Esophagus muscularis mucosa (tissue), 4 donors: ENCODE measurements around the gene LRRC63. TPM values are rescaled to one million over a fixed set of nuclear protein-coding genes. Genes with fewer than 3 reads are reported as not detected.

Source experiments
- DNase-seq: peaks from one replicate; pipeline ENCODE4 v3.0.0-alpha.2; 2017; ENCODE audit errors: extremely low spot score
- H3K27ac ChIP-seq, 4 donors: fragments of 200-600 bp; sonication (generic); replicated peaks in 1 of 4; 1 replicate in 3 of 4; 2 replicates in 1 of 4; pipeline ENCODE4 v1.5.1; 2016 to 2019; ENCODE audit warnings: mild to moderate bottlenecking in 1 of 4
- H3K27me3 ChIP-seq, 4 donors: fragments of 200-600 bp; sonication (generic); one replicate each; pipeline versions ENCODE4 v1.5.1 to v1.6.0; 2016 to 2019
- H3K36me3 ChIP-seq, 4 donors: fragments of 200-600 bp; sonication (generic); one replicate each; pipeline ENCODE4 v1.5.1; 2016 to 2019
- H3K4me1 ChIP-seq, 4 donors: fragments of 200-600 bp; sonication (generic); one replicate each; pipeline ENCODE4 v1.5.1; 2016 to 2019
- H3K4me3 ChIP-seq, 4 donors: fragments of 200-600 bp; sonication (generic); 1 replicate in 2 of 4; 2 replicates in 2 of 4; pipeline ENCODE4 v1.5.1; 2016 to 2019; ENCODE audit warnings: mild to moderate bottlenecking in 4 of 4, moderate library complexity in 1 of 4
- H3K9me3 ChIP-seq, 4 donors: fragments of 200-600 bp; sonication (generic); 1 replicate in 3 of 4; 2 replicates in 1 of 4; pipeline ENCODE4 v1.5.1; 2016 to 2019
- EP300 ChIP-seq: sonication (generic); formaldehyde crosslinking; IDR thresholded peaks from one replicate; pipeline ENCODE4 v1.6.1; 2017; ENCODE audit warnings: antibody characterized with exemption
- POLR2A ChIP-seq: fragments of 450-650 bp; IDR thresholded peaks from one replicate; pipeline ENCODE4 v1.6.1; 2017; ENCODE audit warnings: antibody characterized with exemption, moderate library complexity, mild to moderate bottlenecking, low read depth
- POLR2AphosphoS5 ChIP-seq, 2 donors: sonication (generic); formaldehyde crosslinking; IDR thresholded peaks; one replicate each; pipeline ENCODE4 v1.6.1; 2017; ENCODE audit warnings: antibody characterized with exemption in 2 of 2
- WGBS: methylation state at CpG from one replicate; pipeline ENCODE4 v1.1.5; 2018; 5-methylcytosine and 5-hydroxymethylcytosine counted together
- intact Hi-C: fragments of 100-400 bp; cut with DNase I; formaldehyde crosslinking; loops from one replicate; pipeline ENCODE4 v1.15.1; 2023
- total RNA-seq, 4 donors: library from RNA; depleted of rRNA; stranded (reverse); fragments of >200 nt; gene quantifications; one replicate each; pipeline versions ENCODE4 v1.1.0 to v1.2.1, GENCODE V29; 2016
- TF ChIP-seq, protein P1 (sequence below), 3 experiments: fragments of 200-600 bp in 2 of 3; fragments of 450-650 bp in 1 of 3; sonication (generic) in 2 of 3; IDR thresholded peaks; one replicate each; pipeline ENCODE4 v1.5.1; 2017 to 2019; ENCODE audit warnings: antibody characterized with exemption in 3 of 3, mild to moderate bottlenecking in 2 of 3, moderate library complexity in 1 of 3

Gene LRRC63
- total RNA-seq, 4 donors from 2014 or later = 0.19 TPM; not detected in 3

DNA sequence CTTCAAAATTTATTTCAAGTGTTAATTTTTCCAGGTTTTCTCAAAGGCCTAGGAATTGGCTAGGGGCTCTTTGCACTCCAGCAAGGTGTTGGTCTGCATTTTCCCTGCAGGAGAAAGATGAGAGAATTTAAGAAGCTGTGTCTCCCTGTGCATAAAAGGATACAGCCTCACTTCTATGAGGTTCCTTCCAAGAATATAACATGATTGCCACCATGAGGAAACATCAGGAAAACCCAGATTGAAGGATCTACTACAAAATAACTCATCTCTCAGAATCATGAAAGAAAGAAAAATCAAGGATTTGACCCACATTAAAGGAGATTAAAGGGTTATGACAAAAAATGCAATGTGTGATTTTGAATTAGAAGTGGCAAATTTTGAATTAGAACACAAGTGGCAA, 105.4 kb downstream of the LRRC63 start:
- DNase-seq = no peak
- Histone ChIP-seq H3K36me3 (no peaks in the 10 kb centered on the region), H3K27ac (no peak overlapping the region), H3K4me1 (no peaks in the 10 kb centered on the region), H3K9me3 (no peaks in the 10 kb centered on the region), H3K27me3 (no peaks in the 10 kb centered on the region), H3K4me3 (no peak overlapping the region)
- intact Hi-C loops = no loop called here
- TF ChIP-seq, protein P1, sequence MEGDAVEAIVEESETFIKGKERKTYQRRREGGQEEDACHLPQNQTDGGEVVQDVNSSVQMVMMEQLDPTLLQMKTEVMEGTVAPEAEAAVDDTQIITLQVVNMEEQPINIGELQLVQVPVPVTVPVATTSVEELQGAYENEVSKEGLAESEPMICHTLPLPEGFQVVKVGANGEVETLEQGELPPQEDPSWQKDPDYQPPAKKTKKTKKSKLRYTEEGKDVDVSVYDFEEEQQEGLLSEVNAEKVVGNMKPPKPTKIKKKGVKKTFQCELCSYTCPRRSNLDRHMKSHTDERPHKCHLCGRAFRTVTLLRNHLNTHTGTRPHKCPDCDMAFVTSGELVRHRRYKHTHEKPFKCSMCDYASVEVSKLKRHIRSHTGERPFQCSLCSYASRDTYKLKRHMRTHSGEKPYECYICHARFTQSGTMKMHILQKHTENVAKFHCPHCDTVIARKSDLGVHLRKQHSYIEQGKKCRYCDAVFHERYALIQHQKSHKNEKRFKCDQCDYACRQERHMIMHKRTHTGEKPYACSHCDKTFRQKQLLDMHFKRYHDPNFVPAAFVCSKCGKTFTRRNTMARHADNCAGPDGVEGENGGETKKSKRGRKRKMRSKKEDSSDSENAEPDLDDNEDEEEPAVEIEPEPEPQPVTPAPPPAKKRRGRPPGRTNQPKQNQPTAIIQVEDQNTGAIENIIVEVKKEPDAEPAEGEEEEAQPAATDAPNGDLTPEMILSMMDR (IDR thresholded peaks at IDR 0.05) = no peak
- TF ChIP-seq POLR2A = no peak
- no peak for TF ChIP-seq EP300
- TF ChIP-seq POLR2AphosphoS5 (IDR thresholded peaks at IDR 0.05) = no peak

DNA sequence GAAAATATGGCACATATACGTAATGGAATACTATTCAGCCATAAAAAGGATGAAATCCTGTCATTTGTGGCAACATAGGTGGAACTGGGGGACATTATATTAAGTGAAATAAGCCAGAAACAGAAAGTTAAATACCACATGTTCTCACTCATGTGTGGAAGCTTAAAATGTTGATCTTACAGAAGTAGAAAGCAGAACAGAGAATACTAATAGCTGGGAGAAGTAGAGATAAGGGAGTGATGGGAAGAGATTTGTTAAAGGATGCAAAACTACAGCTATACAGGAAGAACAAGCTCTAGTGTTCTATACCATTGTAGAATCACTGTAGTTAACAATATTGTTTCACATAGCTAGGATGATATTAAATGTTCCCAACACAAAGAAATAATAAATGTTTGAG, 107.3 kb downstream of the LRRC63 start:
- H3K27me3 ChIP-seq = no peaks in the 10 kb centered on the region
- no peak for DNase-seq
- H3K9me3 ChIP-seq = no peaks in the 10 kb centered on the region
- H3K36me3 ChIP-seq = no peaks in the 10 kb centered on the region
- intact Hi-C loops = no loop called here
- TF ChIP-seq POLR2AphosphoS5 (IDR thresholded peaks at IDR 0.05) (no peak), EP300 (no peak), POLR2A (no peak)
- TF ChIP-seq, protein P1 (IDR thresholded peaks at IDR 0.05) = no peak
- H3K27ac ChIP-seq = no peak overlapping the region
- no peak overlapping the region for H3K4me3 ChIP-seq
- H3K4me1 ChIP-seq = no peaks in the 10 kb centered on the region
- WGBS = 96% methylated on average over 1 of the region's 1 CpG

DNA sequence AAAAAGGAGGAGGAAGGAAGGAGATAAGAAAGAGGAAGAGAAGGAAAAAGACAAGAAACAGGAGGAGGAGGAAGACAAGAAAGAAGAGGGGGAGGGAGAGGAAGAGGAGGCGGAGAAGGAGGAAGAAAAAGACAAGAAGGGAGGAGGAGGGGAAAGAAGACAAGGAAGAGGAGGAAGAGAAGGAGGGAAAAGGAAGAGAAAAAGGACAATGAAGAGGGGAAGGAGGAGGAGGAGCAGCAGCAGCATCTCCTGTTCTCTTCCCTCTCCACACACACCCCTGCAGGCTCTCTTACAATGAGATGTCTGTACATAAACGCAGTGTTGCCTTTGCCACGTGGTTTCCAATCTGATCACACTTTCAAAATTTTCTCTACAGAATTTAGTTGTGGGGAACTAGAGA, 108.7 kb downstream of the LRRC63 start:
- no peak for DNase-seq
- 66% methylated on average over 3 of the region's 3 CpGs for WGBS
- no peak for TF ChIP-seq EP300
- TF ChIP-seq POLR2AphosphoS5 (IDR thresholded peaks at IDR 0.05) = no peak
- TF ChIP-seq POLR2A = no peak
- TF ChIP-seq, protein P1 (IDR thresholded peaks at IDR 0.05) = no peak
- H3K4me3 ChIP-seq = no peak overlapping the region
- intact Hi-C loops = no loop called here
- H3K27me3 ChIP-seq = no peaks in the 10 kb centered on the region
- H3K9me3 ChIP-seq = no peaks in the 10 kb centered on the region
- no peaks in the 10 kb centered on the region for H3K4me1 ChIP-seq
- H3K36me3 ChIP-seq = no peaks in the 10 kb centered on the region
- H3K27ac ChIP-seq = no peak overlapping the region

DNA sequence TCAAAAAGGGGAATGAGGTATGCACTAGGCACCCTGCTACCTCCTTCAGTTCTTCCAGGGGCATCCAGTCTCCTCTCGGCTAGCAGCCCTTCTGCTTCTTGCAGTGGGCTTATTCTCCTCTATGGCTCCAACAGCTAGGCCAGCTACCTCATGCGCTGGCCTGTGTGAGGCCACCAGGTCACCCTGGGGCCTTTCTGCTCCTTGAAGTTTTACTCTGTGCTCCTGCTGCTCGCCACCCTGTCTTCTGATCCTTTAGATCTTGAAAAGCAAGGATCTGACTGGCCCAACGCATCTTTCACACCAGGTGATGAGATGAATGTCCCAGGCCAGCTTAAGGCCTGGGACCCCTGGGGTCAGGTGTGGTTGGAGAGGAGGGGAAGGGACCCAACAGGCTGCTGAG, 109.1 kb downstream of the LRRC63 start:
- Histone ChIP-seq H3K27me3 (no peaks in the 10 kb centered on the region), H3K36me3 (no peaks in the 10 kb centered on the region), H3K4me1 (no peaks in the 10 kb centered on the region), H3K27ac (no peak overlapping the region), H3K4me3 (no peak overlapping the region), H3K9me3 (no peaks in the 10 kb centered on the region)
- 85% methylated on average over 4 of the region's 4 CpGs for WGBS
- intact Hi-C loops = no loop called here
- no peak for DNase-seq
- TF ChIP-seq, protein P1 (IDR thresholded peaks at IDR 0.05) = no peak

DNA sequence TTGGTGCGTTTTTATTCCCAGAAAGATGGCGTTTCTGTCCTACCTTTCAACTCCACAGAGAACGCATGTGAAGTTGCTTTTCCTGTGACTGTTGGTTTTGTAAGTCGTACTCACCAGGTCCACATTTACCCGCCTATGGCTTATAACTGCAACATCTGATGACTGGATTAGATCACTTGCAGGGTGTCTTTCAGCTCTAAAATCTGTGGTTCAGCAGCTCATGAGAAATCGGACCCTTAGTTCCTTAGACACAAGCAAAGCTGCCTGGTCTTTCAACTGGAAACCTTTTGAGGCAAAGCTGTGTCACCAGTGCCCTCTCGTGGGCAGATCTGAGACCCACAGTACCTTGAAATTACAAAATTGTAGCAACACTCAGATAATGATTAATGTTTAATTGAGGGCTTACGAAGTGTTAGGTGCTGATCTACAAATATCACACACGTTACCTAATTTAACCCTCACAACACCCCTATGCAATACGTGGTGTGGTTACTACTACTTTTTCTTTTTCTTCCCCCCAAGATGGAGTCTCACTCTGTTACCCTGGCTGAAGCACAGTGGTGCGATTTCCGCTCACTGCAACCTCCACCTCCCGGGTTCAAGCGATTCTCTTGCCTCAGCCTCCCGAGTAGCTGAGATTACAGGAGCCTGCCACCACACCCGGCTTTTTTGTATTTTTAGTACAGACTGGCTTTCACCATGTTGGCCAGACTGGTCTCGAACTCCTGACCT, 109.9 kb downstream of the LRRC63 start:
- no peak overlapping the region for H3K4me3 ChIP-seq
- no peak overlapping the region for H3K27ac ChIP-seq
- no peaks in the 10 kb centered on the region for H3K9me3 ChIP-seq
- WGBS = 64% methylated on average over 17 of the region's 17 CpGs
- DNase-seq = no peak
- H3K36me3 ChIP-seq = no peaks in the 10 kb centered on the region
- H3K27me3 ChIP-seq = peaks cover 0 to 5% (median 0%) of the 10 kb centered on the region in 4 donors
- intact Hi-C loops = no loop called here
- no peaks in the 10 kb centered on the region for H3K4me1 ChIP-seq
- TF ChIP-seq, protein P1 (IDR thresholded peaks at IDR 0.05) = peak; percentile 36 to 60 (median 46)
- TF ChIP-seq POLR2A (no peak), POLR2AphosphoS5 (IDR thresholded peaks at IDR 0.05) (no peak), EP300 (no peak)
